ENCODE data around the gene SLC2A11.

SLC2A11 gene

GRCh38 chr22:23857606-23858483 is at the start of gene SLC2A11:
Gene SLC2A11, plus strand, starts transcription at chr22:23857875. Its CDS starts 125 bp downstream, at chr22:23858000.
- DNase-seq (ENCODE audit: low spot score) = peak; percentile 98

DNA sequence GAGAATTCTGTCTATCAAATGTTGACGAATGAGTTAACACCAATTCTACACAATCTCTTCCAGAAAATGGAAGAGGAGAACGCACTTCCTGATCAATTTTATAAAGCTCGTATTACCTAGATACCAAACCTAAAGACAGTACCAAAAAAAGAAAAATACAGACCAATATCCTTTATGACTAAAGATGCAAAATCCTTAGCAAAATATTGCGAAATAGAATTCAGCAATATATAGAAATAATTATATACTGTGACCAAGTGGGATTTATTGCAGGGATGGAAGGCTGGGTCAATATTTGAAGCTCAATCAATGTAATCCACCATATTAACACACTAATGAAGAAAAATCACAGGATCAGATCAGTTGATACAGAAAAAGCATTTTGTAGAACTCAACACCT is 45.3 kb upstream of the SLC2A11 start:
- no peak for DNase-seq (ENCODE audit: low spot score)

DNA sequence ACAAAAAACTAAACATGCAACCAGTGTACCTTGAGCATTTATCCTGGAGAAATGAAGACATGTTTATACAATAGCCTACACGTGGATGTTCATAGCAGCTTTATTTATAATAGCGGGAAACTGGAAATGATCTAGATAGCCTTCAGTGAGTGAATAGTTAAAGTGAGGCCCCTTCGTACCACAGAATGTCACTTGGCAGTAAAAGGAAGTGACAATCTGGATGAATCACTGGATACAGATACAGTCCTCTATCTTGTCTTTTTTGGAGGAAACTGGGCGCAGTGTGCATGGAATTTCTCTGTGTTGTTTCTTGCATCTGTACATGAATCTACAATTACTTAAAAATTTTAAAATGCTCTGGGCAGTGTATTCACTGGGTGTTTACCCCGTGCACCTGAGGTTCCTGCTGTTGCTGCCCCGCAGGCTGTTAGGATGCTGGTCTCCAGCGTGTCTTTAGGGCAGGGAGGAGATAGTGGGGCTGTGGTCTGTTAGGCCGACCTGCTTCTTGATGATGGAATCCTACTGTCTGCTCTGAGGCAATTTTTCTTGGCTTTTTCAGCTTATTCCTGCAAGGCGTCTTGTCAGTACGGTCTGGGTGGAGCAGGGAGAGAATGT is 42.0 kb upstream of the SLC2A11 start:
- no peak for DNase-seq (ENCODE audit: low spot score)

DNA sequence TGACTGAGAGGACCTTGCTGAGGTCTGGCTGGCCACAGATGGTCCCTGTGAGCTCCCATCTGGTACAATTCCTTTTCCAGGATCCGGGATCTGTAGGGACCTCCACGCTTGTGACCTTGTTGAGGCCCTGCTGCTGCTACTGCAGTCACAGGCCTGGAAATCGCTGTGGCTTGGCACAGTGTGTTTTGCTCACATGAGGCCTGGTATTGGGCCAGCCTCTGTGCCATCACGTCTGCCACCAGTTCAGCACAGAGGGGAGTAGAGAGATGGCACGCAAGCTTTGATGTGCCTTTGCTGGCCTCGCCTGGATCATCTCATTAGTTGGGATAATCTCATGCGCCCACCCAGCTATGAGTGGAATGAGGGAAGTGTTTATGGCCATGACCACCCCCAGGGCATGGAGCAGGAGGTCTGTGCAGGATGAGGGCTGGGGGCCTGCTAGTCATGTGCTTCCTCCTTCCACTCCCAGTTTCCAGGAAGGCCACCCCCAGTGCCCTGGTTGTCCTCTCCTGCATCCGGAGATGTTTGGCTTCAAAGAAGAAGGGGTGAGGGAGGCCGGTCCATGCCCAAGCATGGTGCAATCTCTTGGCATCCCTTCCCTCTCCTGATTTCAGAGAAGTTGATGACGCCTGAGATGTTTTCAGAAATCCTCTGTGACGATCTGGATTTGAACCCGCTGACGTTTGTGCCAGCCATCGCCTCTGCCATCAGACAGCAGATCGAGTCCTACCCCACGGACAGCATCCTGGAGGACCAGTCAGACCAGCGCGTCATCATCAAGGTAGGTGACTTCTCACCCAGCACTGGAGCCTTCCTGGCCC is 41.3 kb upstream of the SLC2A11 start:
- no peak for DNase-seq (ENCODE audit: low spot score)

DNA sequence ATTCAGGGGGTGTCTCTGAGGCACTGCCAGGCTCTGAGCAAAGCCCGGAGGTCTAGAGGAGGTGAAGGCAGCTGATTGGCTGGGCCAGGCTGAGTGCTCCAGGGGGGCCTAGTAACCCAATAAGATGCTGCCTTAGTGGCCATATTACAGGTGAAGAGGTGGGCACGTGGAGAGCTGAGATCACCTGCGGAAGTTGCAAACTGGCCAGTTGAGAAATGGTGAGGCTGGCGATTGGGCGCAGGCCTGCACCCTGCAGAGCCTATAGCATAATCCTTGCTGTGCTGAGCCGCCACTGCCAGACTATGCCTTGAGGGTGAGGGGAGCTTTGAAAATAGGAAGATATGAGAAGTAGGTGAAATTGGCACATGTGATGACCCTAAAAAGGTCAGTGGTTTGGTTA is 40.5 kb upstream of the SLC2A11 start:
- DNase-seq (ENCODE audit: low spot score) = no peak

DNA sequence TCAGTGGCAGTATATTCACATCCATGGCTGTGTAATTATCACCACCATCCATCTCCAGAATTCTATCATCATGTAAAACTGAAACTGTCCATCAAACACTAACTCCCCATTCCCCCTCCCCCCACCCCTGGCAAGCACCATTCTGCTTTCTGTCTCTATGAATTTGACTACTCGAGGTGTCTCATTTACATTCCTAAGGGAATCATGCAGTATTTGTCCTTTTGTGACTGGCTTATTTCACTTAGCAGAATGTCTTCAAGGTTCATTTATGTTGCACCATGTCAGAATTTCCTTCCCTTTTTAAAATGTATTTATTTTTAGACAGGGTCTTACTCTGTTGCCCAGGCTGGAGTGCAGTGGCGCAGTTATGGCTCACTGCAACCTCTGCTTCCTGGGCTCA is 39.1 kb upstream of the SLC2A11 start:
- no peak for DNase-seq (ENCODE audit: low spot score)

DNA sequence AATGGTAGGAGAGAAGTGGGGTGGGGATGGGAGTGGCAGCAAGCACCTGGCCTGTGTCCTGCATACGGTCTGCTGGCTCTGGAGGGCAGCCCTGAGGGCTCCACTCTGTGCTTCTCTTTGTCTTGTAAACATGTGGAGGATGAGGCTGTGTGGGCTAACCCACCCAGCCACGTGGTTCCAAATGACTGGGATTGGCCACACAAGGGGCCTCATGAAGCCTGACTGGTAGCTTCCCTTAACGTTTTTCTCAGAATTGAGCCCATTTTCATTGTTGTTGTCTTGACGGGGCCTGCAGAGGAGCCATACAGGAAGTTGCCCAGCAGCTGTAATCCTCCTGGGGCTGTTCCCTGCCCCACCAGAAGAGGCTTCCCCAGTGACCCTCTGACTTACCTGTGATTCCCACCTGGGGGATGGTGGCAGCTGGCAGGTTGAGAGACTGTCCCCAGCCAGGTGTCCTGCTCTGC is 36.9 kb upstream of the SLC2A11 start:
- no peak for DNase-seq (ENCODE audit: low spot score)

- no peak for DNase-seq (ENCODE audit: low spot score)
These were observed 35.5 kb upstream of the SLC2A11 start for GRCh38 chr22:23822101-23822671.

DNA sequence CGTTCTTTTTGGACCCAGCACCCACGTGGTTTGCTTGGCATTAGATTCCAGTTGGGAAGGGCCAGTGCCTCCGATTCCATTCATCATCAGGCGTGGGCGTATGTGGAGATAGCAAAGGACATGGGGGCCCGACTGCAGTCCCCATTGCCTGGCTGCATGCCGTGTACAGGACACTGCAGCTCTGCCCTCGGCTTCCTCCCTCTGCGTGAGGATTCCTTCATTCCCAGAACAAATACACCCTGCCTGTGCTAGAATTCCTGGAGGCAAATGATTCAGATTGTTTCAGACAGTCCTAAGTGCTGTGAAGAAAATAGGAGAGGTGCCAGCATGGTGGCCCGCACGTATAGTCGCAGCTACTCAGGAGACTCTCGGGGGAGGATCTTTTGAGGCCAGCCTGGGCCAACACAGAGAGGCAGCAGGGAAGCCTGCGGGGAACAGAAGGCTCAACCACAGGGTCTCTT is 34.3 kb upstream of the SLC2A11 start:
- no peak for DNase-seq (ENCODE audit: low spot score)

DNA sequence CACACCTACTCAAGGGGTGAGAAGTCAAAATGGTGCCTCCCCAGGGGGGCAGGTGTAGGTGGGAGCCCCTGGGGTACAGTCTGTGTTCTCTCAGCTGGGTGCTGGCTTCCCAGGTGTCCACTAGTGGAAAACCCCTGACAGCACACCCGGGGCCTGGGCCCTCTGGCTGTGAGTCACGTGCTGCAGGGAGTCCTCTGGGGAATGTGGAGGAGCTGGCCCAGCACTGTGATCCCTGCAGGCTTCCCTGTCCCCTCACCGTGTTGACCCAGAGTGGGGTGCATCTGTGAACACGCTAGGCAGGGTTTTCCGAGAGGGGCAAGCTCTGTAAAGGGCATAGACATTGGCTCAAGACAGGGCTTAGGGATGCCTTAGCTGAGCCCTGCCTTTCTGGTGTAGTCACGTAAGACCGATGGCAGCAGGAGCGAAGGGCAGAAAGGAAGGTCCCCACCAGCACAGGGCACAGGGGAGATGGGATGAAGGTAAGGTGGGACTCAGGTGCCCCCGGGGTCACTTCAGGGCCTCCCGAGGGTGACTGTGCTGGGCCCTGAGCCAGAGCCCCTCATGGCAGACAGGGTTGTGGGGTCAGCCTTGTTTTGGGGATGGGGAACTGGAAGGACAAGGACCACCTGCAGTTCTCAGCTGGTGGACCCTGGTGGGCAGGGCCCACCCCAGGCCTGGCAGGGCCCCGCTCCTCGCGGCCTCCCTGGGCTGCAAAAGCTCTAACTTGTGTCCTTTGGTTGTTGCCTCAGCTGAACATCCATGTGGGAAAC is 33.0 kb upstream of the SLC2A11 start:
- no peak for DNase-seq (ENCODE audit: low spot score)

GRCh38 chr22:23825246-23825905 is 32.3 kb upstream of the SLC2A11 start:
- no peak for DNase-seq (ENCODE audit: low spot score)

GRCh38 chr22:23826510-23827350 is 30.9 kb upstream of the SLC2A11 start:
- no peak for DNase-seq (ENCODE audit: low spot score)

- DNase-seq (ENCODE audit: low spot score) = no peak
These were observed 30.2 kb upstream of the SLC2A11 start for GRCh38 chr22:23827351-23827995.

- DNase-seq (ENCODE audit: low spot score) = no peak
These were observed 28.6 kb upstream of the SLC2A11 start for GRCh38 chr22:23828800-23829680.

DNA sequence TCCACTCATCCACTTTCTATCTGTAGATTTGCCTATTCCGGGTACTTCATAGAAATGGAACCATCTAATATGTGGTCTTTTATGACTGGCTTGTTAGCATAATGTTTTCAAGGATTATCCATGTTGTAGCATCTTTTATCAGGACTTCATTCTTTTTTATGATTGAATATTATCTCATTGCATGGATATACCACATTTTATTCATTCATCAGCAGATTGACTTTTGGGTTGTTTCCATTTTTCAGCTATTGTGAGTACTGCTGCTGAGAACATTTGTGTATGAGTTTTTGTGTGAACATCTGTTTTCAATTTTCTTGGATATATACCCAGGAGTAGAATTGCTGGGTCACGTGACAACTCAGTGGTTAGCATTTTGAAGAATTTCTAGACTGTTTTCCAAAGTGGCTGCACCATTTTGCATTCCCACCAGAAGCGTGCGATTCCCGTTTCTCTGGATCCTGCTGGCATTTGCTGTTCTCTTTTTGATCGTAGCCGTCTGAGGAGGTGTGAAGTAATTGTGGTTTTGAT is 27.8 kb upstream of the SLC2A11 start:
- no peak for DNase-seq (ENCODE audit: low spot score)

GRCh38 chr22:23831261-23831660 is 26.4 kb upstream of the SLC2A11 start:
- no peak for DNase-seq (ENCODE audit: low spot score)

- DNase-seq (ENCODE audit: low spot score) = no peak
These were observed 25.9 kb upstream of the SLC2A11 start for GRCh38 chr22:23831781-23832180.

Data from Ammon's horn (tissue), 1 donor.